ENCODE results near the gene ICA1L.
"Not testable (repeated sequence)": the region's sequence is repeated elsewhere in the genome, so short reads cannot be mapped to it uniquely, and the experiment has no call there.

Gene ICA1L

GRCh38 chr2:202818321-202818720 lies 53.2 kb downstream of the ICA1L start:
- no peak overlapping the region for H3K4me3 ChIP-seq (ENCODE audit: low read depth, low read length)
- DNase-seq (ENCODE audit: low read depth): no peak
- no peak for TF ChIP-seq CTCF (IDR thresholded peaks at IDR 0.05; ENCODE audit: low read depth, low read length, missing control alignments)

GRCh38 chr2:202817771-202818170 lies 53.8 kb downstream of the ICA1L start:
- TF ChIP-seq CTCF (IDR thresholded peaks at IDR 0.05; ENCODE audit: low read depth, low read length, missing control alignments): no peak
- DNase-seq (ENCODE audit: low read depth): no peak
- H3K4me3 ChIP-seq (ENCODE audit: low read depth, low read length): no peak overlapping the region

GRCh38 chr2:202815548-202816360 lies 55.8 kb downstream of the ICA1L start:
- no peak for TF ChIP-seq CTCF (IDR thresholded peaks at IDR 0.05; ENCODE audit: low read depth, low read length, missing control alignments)
- DNase-seq (ENCODE audit: low read depth): no peak
- H3K4me3 ChIP-seq (ENCODE audit: low read depth, low read length): no peak overlapping the region

GRCh38 chr2:202814226-202814625 lies 57.3 kb downstream of the ICA1L start:
- no peak overlapping the region for H3K4me3 ChIP-seq (ENCODE audit: low read depth, low read length)
- TF ChIP-seq CTCF (IDR thresholded peaks at IDR 0.05; ENCODE audit: low read depth, low read length, missing control alignments): no peak
- no peak for DNase-seq (ENCODE audit: low read depth)

GRCh38 chr2:202813387-202813786 lies 58.2 kb downstream of the ICA1L start:
- TF ChIP-seq CTCF (IDR thresholded peaks at IDR 0.05; ENCODE audit: low read depth, low read length, missing control alignments): no peak
- DNase-seq (ENCODE audit: low read depth): no peak
- H3K4me3 ChIP-seq (ENCODE audit: low read depth, low read length): no peak overlapping the region

GRCh38 chr2:202808754-202809153 lies 62.8 kb downstream of the ICA1L start:
- DNase-seq (ENCODE audit: low read depth): no peak
- H3K4me3 ChIP-seq (ENCODE audit: low read depth, low read length): no peak overlapping the region
- TF ChIP-seq CTCF (IDR thresholded peaks at IDR 0.05; ENCODE audit: low read depth, low read length, missing control alignments): no peak

GRCh38 chr2:202807431-202808138 lies 64.0 kb downstream of the ICA1L start:
- not testable (repeated sequence) for H3K4me3 ChIP-seq (ENCODE audit: low read depth, low read length); DNase-seq (ENCODE audit: low read depth)

- DNase-seq (ENCODE audit: low read depth); H3K4me3 ChIP-seq (ENCODE audit: low read depth, low read length): not testable (repeated sequence)
Measured at GRCh38 chr2:202805911-202806310, 65.7 kb downstream of the ICA1L start.
